Measurements from ENCODE around the gene ZBED4.

DNA sequence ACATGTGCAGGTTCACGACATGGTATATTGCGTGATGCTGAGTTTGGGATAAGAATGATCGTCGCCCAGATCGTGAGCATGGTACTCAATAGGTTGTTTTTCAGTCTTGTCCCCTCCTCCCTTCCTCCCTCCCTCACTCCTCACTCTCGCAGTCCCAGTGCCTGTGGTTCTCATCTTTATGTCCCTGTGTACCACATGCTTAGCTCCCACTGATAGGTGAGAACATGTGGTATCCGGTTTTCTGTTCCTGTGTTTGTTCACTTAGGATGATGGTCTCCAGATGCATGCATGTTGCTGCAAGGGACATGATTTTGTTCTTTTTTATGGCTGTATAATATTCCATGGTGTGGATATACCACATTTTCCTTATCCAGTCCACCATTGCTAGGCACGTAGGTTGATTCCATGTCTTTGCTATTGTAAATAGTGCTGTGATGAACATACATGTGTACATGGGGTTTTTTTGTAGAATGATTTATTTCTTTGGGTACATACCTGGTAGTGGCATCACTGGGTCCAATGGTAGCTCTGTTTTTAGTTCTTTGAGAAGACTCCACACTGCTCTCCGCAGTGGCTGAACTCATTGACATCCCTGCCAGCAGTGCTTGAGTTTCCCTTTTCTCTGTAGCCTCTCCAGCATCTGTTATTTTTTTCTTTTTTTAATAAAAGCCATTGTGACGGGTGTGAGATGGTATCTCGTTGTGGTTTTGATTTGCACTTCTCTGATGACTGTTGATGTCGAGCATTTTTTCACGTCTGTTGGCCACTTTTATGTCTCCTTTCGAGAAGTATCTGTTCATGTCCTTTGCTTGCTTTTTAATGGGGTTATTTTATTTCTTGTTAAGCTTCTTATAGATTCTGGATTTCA lies 16.4 kb downstream of the ZBED4 start:
- TF ChIP-seq, protein P1, sequence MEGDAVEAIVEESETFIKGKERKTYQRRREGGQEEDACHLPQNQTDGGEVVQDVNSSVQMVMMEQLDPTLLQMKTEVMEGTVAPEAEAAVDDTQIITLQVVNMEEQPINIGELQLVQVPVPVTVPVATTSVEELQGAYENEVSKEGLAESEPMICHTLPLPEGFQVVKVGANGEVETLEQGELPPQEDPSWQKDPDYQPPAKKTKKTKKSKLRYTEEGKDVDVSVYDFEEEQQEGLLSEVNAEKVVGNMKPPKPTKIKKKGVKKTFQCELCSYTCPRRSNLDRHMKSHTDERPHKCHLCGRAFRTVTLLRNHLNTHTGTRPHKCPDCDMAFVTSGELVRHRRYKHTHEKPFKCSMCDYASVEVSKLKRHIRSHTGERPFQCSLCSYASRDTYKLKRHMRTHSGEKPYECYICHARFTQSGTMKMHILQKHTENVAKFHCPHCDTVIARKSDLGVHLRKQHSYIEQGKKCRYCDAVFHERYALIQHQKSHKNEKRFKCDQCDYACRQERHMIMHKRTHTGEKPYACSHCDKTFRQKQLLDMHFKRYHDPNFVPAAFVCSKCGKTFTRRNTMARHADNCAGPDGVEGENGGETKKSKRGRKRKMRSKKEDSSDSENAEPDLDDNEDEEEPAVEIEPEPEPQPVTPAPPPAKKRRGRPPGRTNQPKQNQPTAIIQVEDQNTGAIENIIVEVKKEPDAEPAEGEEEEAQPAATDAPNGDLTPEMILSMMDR (IDR thresholded peaks at IDR 0.05; ENCODE audit: insufficient read depth, low read depth, low read length) = no peak
- no peak for TF ChIP-seq EZH2 (IDR thresholded peaks at IDR 0.05; ENCODE audit: insufficient read depth, low read length)

Measured in astrocyte (in vitro differentiated cells and primary cell).